T follicular helper cell (primary cell): ENCODE results near the gene THOC5.
"Not testable (repeated sequence)": the region's sequence is repeated elsewhere in the genome, so short reads cannot be mapped to it uniquely, and the experiment has no call there.

Experiments used
- DNase-seq: peaks from one replicate; pipeline ENCODE4 v3.0.0-alpha.2; 2020; ENCODE audit warnings: low read depth
- total RNA-seq, 2 experiments: gene quantifications; one replicate each; lab custom pipeline; 2026; lab: John Stamatoyannopoulos, UW

Gene THOC5
- total RNA-seq: 52.8 to 78.2 reads per million in 2 experiments

DNA sequence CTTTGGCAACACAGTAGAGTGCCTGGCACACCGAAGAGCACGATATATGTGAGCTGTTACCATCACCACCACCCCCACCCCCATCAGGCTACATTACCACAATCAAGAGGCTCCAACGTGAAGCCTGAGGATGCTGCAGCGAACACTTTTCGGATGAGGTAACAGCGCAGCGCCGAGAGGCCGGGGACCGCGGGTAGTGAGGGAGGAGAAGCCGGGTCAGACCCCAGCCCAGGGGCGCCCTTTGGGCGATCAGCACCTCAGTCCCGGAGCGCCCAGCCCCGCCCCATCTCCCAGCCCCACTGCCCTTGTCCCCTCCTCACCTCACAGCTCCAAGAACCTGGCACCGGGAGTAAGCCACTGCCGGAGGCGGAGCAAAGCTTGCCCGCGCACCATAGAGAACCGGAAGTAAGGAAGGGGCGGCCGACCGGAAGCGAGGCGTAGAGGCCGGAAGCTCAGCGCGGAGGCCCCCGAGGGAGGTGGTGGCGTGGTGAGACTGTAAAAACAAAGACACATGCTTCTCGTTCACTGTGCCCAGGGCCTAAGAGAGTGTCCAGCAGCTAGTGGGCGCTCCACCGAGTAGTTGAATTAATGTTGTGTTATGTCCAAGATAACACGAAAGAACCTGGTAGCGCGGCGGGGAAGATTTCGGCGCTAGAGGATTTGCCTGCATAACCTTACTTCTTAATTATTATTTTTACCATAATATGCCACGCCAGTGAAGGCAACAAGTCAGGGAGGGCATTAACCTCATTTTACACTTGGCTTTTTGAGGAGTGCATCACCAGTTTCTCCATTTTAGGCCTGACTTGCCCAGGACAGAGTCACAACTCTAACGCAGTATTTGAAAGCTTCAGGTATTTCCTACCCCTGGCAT, at the start of gene THOC5:
THOC5 (minus strand) TSS at position 407 of the 874 bp plus-strand sequence. CDS start 4,610 bp downstream, outside the sequence.
- DNase-seq: peak; percentile 75

DNA sequence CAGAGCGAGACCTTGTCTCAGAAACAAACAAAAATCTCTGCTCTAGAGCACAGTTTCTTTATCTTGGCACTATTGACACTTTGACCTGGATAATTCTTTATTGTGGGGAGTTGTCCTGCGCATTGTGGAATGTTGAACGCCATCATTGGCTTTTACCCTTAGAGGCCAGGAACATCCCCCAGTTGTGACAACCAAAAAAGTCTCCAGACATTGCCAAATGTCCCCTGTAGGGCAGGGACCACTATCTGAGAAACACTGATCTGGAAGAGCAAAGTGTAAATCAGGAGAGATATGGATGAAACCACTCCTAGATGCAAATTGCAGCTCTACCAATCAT, 45.1 kb upstream of the THOC5 start:
- no peak for DNase-seq

DNA sequence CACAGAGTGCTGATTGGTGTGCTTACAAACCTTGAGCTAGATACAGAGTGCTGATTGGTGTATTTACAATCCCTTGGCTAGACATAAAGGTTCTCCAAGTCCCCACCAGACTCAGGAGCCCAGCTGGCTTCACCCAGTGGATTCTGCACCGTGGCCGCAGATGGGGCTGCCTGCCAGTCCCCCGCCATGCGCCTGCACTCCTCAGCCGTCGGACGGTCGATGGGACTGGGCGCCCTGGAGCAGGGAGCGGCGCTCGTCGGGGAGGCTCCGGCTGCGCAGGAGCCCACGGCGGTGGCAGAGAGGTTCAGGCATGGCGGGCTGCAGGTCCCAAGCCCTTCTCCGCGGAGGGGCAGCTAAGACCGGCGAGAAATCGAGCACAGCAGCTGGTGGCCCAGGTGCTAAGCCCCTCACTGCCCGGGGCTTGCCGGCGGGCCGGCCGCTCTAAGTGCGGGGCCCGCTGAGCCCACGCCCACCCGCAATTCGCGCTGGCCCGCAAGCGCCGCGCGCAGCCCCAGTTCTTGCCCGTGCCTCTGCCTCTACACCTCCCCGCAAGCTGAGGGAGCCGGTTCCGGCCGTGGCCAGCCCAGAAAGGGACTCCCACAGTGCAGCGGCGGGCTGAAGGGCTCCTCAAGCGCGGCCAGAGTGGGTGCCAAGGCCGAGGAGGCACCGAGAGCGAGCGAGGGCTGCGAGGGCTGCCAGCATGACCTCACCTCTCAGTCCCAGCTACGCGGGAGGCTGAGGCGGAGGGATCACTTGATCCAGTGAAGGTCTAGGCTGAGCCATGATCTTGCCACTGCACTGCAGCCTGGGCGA, 44.5 kb upstream of the THOC5 start:
- DNase-seq: not testable (repeated sequence)

DNA sequence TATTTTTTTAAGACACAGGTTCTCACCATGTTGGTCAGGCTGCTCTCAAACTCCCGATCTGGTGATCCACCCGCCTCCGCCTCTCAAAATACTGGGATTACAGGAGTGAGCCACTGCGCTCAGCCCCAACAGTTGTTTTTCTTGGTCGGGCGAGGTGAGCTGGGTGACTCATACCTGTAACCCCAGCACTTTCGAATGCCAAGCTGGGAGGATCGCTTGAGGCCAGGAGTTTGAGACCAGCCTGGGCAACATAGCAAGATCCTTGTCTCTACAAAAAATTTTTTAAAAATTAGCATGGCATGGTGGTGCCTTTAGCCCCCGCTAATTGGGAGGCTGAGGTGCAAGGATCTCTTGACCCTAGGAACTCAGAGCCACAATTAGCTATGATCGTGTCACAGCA, 42.9 kb upstream of the THOC5 start:
- DNase-seq: no peak

DNA sequence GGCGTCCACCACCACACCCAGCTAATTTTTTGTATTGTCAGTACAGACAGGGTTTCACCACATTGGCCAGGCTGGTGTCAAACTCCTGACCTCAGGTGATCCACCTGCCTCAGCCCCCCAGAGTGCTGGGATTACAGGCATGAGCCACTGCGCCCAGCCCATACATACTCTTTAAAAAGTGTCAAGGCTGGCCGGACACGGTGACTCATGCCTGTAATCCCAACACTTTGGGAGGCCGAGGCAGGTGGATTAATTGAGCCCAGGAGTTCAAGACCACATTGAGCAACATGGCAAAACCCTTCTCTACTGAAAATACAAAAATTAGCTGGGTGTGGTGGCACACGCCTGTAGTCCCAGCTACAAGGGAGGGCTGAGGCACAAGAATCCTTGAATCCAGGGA, 40.9 kb upstream of the THOC5 start:
- not testable (repeated sequence) for DNase-seq

DNA sequence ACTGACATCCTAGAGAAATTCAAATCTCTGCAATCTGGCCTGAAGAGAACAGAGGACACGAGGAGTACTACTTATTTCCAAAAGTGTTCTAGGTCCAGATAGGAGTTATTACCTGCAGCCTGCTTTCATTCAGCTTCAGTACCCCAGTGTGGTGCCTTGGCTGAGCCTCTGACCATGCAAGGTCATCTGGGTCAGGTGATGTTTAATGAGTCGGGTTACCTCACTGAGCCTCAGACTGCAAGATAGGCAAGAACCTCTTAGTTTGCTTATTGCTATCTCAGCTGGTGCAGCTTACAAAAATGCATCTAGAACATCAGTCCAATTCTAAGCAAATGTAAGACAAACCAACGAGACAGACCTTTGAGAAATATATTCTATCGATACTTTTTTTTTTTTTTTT, 40.4 kb upstream of the THOC5 start:
- no peak for DNase-seq

DNA sequence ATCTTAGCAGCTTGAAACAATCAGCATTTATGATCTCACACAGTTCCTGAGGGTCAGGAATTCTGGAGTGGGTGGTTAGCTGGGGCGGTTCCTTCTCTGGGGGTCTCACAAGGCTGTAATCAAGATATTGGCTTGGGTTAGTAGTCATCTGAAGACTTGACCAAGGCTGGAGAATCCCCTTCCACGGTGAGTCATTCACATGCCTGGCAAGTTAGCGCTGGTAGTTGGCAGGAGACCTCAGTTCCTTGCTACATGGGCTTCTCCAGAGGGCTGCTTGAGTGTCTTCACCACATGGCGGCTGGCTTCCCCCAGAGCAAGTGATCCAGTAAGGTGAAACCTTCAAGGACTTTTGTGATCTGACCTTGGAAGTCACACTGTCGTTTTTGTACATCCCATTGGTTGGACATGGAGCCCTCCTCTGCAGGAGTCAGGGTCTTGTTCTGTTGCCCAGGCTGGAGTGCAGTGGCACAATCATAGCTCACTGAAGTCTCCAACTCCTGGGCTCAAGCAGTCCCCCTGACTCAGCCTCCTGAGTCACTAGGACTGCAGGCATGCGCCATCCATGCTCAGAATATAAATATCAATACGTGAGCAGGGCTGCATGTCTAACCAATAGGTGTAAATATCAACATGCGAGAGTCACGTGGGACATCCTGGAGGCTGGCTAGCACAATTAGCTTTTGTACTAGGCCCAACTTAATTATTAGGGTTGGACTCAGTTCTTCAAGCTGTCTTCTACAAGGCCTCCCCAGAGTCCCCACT, 34.6 kb upstream of the THOC5 start:
- no peak for DNase-seq

DNA sequence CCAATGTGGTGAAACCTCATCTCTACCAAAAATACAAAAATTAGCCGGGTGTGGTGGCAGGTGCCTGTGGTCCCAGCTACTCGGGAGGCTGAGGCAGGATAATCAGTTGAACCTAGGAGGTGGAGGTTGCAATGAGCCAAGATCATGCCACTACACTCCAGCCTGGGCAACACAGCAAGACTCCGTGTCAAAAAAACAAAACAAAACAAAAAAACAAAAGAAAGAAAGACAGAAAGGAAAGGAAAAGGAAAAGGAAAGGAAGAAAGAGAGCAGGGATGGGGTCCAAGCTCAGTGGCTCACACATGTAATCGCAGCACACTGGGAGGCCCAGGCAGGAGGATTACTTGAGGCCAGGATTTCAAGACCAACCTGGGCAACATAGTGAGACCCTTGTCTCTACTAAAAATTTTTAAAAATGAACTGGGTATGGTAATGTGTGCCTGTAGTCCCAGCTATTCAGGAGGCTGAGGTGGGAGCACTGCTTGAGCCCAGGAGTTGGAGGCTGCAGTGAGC, 32.7 kb upstream of the THOC5 start:
- DNase-seq: not testable (repeated sequence)

DNA sequence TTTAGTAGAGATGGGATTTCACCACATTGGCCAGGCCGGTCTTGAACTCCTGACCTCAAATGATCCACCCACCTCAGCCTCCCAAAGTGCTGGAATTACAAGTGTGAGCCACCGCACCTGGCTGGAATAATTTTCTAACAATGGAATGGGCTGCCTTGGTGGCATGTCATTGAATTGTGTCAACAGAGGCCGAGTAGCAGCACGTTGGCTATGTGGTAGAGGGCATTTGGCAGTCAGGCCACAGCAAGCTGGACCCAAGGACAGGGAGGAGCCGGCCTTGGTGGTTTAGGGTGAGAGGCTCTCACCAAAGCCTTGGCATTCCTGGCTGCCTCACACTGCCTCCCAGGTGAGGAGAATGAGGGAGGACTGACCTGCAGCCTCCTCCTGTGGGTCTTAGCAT, 31.4 kb upstream of the THOC5 start:
- DNase-seq: no peak

DNA sequence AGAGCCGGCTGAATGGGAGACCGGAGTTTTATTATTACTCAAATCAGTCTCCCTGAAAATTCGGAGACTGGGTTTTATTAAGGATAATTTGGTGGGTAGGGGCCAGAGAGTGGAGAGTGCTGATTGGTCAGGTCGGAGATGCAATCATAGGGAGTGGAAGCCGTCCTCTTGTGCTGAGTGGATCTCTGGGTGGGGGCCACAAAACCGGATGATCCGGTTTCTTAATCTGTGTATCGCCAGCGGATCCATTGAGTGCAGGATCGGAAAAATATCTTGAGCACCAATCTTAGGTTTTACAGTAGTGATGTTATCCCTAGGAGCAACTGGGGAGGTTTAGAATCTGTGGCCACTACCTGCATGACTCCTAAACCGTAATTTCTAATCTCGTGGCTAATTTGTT, 28.2 kb upstream of the THOC5 start:
- DNase-seq: no peak

DNA sequence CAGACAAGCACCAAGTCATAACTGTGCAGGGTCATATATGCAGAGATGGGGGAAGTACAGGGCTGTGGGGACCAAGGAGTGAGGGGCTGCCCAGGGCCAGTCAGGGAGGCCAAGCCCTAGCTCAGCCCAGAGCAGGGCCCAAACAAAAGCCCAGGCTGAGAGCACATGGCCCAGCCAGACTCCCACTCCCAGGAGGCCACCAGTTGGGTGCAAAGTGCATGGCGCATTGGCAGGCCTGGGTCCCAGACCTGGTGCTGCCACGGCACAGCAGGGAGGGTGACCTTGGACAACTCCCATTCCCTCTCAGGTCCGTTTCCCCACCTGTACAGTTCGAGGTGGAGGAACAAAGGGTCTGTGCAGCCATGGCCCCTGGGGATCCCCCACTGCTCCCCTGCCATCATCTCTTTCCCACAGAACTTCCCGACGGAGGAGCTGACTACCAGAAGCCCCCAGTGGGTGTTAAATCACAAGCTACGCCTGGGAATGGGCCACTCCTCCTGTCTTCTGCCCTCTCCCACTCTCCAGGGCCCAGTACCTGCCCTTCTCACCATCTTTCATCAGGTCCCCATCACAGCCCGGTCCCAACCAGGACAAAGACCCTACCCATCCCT, 26.7 kb upstream of the THOC5 start:
- DNase-seq: no peak

DNA sequence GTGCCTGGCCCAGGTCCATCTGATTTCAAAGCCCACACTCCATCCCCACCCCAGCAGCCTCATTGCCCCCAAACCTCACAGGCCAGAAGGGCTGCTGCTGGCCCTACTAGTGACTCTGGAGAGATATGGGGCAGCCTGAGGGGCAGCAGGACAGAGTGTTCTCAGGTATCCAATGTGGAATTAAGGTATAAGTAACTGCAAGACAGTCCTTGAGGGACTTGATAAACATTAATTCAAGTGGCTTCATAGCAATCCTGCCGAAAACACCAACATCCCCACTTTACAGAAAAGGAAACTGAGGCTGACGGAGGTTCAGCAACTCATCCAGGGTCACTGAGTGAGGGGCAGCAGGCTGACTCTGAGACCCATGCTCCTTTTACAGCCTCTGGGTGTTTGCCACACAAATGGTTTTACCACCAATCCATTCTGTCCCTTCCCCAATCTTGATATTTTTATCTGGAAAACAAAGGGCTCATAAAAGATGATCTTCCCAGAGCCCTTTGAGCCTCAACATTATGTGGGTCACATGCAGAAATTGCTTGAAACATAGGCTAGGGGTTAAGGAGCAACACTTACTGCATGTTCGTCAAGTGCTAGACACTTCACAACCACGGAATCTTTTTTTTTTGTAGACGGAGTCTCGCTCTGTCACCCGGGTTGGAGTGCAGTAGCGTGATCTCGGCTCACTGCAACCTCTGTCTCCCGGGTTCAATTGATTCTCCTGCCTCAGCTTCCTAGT, 25.1 kb upstream of the THOC5 start:
- no peak for DNase-seq

DNA sequence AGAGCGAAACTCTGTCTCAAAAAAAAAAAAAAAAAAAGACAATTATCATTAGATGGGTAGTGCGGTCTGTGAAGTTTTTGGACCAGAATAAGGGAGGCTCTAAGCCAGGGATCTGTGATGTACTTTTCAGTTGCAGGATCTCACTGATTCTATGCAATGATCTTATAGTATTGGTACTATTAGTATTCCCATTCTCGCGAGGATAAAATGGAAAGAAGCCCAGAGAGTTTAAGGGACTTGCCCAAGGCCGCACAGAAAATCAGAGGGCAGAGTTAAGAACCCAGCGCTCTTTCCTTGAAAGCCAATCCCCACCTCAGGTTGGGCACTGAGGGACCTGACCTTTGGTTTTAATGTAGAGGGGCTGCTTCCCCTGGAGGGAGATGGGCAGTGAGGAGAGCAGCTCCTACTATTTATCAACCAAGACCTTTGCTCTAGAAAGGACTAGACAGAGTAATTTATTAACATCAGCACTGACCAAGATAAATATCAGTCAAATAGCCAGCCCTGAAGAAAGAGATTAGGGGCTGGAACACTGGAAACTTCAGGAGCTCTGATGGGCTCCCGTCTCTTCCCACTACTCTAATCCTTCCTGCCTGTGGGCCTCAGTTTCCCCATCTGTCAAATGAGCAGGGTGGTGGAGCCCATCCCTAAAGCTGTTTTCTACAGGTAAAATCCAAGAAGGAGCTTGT, 21.3 kb upstream of the THOC5 start:
- no peak for DNase-seq

DNA sequence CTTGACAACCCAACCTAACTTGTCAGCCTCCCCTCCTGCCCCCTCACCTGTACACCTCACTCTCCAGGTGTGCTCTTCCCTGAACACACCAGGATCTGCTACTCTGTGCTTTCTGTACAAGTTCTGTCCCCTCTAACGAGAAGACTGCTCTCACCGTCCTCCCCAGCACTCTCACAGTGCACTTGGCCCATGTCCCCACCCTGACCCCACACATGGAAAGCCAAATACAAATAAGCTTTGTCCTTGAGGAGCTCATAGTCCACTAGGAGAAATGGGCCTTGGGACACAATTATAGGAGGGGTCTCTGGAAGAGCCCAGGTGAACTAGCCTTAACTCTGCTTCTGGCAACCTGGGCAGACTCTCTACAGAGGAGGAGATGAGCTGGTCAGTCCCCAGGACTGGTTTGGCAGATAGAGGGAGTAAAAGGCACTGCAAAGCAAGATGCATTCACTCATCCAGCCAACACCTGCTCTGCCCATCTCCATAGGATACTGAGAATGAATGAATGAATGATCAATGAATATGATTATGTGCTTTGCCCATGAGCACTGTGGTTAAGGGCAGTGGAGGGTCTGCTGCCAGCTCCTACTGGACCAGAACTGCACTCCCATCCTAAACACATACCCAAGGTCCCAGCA, 17.5 kb upstream of the THOC5 start:
- DNase-seq: no peak

DNA sequence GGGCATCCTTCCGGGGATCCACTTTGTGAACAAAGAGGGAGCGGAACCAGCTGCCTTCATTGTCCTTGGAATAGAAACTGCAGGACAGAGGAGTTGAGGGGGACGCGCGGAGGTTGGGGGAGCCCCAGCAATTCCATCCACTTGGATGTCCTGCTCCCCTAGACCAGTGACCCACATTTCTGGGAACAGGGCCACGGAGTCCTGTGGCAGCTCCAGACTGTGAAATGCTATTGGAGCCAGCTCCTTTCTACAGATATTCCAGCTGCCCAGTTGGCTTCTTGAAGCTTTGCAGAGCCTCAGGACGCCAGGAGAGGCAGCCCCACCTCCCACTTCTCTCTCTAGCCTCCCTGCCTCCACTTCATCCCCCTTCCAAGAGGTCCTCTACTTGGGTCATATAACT, 16.9 kb upstream of the THOC5 start:
- DNase-seq: no peak

DNA sequence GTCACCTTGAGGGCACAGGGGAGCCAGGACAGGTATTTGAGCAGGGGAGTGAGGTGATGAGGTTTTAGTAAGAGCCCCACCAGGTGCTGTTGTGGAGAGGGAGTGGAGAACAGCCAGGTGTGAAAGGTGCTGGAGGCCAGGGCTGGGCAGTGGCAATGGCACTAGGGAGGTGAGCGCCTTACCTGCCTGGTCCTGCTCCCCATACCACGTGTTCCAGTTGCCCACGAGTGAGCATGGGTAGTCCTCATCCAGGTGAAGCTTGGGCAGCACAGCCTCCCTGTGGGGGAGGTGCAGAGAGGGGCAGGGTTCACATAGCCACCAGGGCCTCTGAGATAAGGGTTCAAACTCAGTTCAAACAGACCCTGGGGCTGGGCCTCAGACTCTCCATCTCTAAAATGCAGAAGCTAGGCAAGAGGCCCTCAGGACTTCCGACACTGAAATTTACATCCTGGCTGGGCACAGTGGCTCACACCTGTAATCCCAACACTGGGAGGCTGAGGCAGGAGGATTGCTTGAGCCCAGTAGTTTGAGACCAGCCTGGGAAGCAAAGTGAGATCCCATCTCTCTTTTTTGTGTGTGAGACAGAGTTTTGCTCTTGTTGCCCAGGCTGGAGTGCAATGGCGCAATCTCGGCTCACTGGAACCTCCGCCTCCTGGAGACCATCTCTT, 15.6 kb upstream of the THOC5 start:
- DNase-seq: no peak

DNA sequence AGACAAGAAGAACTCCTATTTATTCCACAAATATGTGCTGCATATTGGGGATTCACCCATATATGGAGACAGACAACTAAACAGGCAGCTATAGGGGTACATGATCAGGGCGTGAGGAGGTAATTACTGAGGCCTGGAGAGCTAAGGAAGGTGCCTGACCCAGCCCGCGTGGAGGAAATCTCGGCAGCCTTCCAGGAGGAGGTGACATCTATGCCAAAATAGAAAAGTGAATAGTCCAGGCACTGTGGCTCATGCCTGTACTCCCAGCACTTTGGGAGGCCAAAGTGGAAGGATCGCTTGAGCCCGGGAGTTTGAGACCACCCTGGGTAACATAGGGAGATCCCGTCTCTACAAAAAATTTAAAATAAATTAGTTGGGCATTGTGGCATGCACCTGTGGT, 13.8 kb upstream of the THOC5 start:
- DNase-seq: no peak

DNA sequence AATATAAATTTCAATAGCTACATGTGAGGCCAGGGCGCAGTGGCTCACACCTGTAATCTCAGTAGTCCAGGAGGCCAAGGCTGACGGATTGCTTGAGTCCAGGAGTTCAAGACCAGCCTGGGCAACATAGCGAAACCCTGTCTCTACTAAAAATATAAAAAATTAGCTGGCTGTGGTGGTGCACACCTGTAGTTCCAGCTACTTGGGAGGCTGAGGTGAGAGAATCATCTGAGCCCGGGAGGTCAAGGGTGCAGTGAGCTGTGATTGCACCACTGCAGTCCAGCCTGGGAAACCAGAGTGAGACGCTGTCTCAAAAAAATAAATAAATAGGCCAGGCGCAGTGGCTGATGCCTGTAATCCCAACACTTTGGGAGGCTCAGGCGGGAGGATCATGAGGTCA, 13.0 kb upstream of the THOC5 start:
- not testable (repeated sequence) for DNase-seq
